ENCODE data around the gene AGXT2.
"Not testable (repeated sequence)": the region's sequence is repeated elsewhere in the genome, so short reads cannot be mapped to it uniquely, and the experiment has no call there.

Gene AGXT2

GRCh38 chr5:35050541-35051126, 2.9 kb upstream of the AGXT2 start:
- DNase-seq (ENCODE audit: low spot score), result no peak

DNA sequence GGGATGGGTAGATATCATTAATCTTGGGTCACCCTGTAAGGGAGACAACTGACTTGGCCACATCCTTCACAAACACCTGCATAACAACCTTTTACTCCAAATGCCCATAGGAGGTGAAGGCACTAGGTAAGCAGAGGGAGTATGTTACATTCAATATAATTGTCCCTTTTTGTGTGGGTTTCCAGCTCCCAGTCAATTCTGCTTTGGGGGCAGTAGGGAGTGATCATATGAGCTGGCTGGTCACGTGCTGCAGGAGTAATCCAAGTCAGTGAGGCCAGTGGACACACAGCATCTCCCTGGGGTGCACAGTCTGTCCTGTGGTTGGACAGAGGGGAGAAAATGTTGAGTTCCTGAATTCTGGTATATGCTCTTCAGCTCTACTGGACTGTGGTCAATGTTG, 1.2 kb upstream of the AGXT2 start:
- no peak for DNase-seq (ENCODE audit: low spot score)

DNA sequence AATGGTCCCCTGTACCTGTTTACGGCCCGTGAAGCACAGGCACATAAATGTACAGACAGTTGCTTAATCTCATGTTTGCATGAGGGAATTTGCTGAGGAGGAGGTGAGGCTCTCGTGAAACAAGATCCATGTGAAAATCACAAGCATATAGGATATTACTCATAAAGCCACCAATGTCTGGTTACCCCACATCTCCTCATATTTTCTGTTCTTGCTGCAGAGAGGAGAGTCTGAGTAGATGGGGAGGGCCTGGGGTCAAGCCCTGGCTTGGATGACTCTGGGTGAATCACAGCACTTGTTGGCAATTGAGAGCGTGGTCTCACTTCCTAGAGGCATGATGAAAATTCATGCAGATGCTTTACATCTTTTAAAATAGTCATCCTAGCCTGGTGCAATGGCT, 975 bp downstream of the AGXT2 start:
- no peak for DNase-seq (ENCODE audit: low spot score)

- no peak for DNase-seq (ENCODE audit: low spot score)
Observed at GRCh38 chr5:35045280-35045679, 2.5 kb downstream of the AGXT2 start.

- no peak for DNase-seq (ENCODE audit: low spot score)
Observed at GRCh38 chr5:35044649-35045048, 3.1 kb downstream of the AGXT2 start.

DNA sequence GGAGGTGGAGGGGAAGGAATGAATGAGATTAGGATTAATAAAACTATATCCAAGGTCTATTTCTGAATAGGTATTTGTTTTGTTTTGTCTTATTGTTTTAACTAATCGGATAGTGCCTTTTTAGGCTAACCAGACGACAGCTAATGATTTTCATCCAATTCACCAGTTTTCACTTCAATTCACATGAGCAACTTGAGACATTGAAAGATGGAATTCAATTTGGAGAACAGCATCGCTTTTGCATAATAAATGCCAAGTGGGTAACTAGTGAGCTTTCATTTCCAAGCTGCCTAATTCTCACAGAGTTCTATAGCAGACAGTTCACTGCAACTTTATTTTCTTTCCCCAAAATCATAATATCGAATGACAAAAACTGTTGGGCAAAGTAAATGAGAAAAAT, 5.0 kb downstream of the AGXT2 start:
- no peak for DNase-seq (ENCODE audit: low spot score)

- no peak for DNase-seq (ENCODE audit: low spot score)
Observed at GRCh38 chr5:35041261-35041660, 6.5 kb downstream of the AGXT2 start.

- DNase-seq (ENCODE audit: low spot score), result no peak
Observed at GRCh38 chr5:35038891-35039290, 8.9 kb downstream of the AGXT2 start.

GRCh38 chr5:35036536-35036935, 11.2 kb downstream of the AGXT2 start:
- DNase-seq (ENCODE audit: low spot score), result no peak

DNA sequence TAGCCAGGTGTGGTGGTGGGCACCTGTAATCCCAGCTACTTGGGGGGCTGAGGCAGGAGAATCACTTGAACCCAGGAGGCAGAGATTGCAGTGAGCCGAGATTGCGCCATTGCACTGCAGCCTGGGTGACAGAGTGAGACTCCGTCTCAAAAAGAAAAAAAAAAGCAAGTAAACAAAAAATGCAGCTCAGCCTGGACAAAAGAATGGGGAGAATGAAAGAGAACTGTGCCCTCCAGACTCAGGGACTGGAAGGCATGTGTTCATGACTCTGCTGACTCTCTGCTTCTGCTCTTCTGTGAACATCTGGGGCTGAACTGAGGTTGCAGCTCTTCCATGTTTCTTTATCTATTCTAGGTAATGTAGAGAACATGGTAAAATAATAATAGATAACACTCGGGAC, 11.8 kb downstream of the AGXT2 start:
- DNase-seq (ENCODE audit: low spot score), result not testable (repeated sequence)

DNA sequence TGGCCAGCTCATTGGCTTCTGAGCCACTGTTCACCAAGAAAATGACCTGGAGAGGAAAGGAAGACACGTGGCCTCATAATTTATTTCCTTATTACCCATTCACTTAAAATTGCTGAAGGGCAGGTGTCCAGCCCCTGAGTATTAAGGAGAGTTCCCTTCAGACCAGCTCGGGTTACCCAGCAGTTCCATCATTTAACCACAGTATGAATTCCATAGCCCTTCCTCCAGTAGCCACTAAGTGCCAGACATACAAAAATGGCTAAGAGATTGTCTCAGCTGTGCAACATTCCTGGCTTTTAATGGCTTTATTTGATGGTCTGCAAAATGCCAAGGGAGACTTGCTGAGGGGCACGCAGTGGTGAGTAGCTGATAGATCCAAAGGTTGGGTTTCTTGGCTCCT, 12.5 kb downstream of the AGXT2 start:
- DNase-seq (ENCODE audit: low spot score), result no peak

DNA sequence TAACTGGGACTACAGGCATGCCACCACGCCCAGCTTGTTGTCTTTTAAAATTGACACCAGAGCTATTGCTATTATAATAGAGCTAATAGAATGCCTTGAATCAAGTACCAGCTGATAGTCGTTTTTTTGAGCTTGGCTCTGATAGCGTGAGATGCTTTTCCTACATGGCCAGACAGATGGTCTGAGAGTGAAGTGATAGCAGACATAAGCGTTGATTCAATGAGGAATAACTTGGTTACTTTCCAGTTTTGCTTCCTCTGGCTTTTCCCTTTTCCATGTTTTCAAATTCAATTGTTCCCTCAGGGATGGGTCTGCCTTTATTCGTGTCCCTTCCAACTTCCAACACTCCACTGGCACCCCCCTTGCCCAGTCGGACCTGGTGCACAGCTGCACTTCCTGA, 15.4 kb downstream of the AGXT2 start:
- DNase-seq (ENCODE audit: low spot score), result no peak

GRCh38 chr5:35031276-35031675, 16.5 kb downstream of the AGXT2 start:
- no peak for DNase-seq (ENCODE audit: low spot score)

DNA sequence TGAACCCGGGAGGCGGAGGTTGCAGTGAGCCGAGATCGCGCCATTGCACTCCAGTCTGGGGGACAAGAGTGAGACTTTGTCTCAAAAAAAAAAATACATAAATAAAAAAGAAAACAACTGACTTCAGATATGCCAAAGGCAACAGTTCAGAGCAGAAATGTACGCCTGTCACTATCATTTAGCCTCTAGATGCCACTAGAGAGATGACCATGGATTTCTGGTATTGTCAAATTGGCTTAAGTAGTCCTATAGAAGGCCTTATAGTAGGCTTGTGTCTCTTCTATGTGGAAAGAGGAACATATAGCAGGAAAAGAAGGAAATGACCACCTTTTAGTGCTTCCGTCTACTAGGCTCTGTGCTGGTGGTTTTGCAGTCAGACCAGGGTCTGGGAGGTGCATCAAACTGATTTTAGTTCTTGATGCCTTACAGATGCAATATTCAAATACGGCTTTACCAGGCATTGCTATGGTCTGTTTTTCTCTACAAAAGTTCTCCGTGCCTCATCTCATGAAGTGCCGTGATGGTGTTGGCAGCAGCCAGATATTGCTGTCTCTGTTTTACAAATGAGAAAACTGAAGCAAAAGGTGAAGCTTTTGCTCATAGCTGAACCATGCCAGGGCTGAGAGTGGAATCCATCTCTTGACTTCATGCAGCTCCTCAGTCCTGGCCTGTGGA, 17.2 kb downstream of the AGXT2 start:
- DNase-seq (ENCODE audit: low spot score), result no peak

DNA sequence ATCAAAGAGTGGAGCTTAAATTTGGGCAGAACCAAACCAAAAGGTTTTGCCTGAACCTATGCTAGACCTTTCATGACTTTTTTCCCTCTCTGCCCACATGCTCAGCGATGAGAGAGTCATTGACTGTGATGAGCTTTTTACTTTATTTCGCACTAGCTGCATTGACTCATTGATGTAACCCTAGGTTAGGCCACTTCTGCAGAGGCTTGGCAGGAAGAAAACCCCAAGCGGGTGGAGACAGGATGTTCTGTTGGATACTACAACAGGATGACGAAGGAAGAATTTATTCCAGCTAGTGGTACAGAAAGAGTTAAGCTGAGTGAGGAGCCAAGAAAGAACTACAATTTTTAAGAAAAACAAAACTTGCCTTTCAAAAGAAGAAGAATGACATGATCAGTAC, 18.4 kb downstream of the AGXT2 start:
- DNase-seq (ENCODE audit: low spot score), result no peak

- no peak for DNase-seq (ENCODE audit: low spot score)
Observed at GRCh38 chr5:35026941-35027340, 20.8 kb downstream of the AGXT2 start.

GRCh38 chr5:35026280-35026840, 21.4 kb downstream of the AGXT2 start:
- DNase-seq (ENCODE audit: low spot score), result no peak

DNA sequence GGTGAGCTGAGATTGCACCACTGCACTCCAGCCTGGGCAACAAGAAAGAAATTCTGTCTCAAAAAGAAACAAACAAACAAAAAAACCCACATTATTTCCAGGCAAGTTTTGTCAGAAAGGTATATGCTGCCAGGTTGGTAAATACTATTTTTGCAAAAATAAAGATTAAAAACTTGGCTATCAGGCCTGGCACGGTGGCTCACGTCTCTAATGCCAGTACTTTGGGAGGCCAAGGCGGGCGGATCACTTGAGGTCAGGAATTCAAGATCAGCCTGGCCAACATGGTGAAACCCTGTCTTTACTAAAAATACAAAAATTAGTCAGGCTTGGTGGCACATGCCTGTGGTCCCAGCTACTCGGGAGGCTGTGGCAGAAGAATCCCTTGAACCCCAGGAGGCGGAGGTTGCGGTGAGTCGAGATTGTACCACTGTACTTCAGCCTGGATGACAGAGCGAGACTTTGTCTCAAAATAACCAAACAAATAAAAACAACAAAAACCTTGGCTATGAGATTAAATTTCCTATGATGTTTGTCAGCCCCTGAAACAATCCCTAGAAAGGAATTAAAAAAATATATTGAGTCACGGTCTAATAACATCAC, 22.7 kb downstream of the AGXT2 start:
- no peak for DNase-seq (ENCODE audit: low spot score)

DNA sequence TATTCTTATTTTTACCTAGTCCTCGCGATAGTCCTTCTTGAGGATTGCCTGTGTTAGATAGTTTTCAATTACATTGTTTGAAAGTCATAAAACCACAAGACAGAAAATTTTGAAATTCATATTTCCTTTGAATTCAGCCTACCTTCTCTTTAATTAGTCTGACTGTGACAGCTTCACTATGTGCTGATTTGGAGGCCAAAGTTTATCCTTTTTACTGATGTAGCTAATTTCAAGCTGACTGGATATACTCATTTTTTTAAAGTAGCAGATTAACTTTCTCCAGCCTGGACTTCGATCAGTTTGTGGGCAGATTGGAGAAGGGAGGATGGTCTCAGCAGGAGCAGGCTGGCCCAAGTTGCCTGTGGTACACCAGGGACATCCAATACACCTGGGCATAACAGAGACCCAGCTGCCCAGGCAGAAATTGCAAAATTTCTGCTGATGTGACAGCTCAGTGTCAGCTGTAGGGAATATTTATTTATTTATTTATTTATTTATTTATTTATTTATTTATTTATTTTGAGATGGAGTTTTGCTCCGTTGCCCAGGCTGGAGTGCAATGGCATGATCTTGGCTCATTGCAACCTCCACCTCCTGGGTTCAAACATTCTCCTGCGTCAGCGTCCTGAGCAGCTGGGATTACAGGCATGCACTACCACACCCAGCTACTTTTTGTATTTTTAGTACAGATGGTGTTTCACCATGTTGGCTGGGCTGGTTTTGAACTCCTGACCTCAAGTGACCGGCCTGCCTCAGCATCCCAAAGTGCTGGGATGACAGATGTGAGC, 24.2 kb downstream of the AGXT2 start:
- no peak for DNase-seq (ENCODE audit: low spot score)

DNA sequence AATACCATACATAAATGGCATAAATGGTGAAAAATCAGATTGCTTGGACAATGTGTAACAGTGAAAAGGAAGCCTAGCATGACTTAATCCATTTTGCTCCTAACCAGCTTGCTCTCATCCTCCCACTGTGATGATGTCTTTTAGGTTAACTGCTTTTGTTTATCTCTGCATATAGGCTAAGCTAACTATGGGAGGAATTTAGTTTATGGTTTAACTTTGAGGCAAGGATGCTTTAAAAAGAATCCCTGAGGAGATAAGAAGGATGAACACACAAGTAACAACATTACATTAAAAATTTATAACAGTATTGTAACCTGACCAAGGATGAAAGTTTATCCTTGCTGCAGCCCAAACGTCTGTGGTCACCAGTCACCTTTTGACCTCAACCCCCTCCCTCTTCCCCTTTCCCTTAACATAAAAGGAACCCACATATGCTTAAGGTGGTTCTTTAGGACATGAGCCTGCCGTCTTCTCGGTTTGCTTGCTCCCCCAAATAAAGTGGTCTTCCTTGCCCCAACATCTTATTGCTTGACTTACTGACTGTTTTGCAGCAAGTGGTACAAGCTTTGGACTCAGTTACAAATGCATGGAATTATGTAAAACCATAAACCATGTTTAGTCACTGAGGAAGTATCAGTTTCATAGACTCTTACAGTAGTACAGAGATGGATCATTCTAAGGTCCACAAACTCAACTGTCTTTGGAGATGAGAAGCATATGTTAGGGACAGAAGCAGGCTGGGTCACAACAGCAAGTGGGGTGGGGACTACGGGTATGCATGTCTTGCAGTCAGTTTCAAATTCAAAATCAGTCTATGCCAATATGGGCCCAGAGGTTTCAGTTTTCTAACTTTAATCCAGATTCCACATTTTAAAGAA, 31.3 kb downstream of the AGXT2 start:
- DNase-seq (ENCODE audit: low spot score), result no peak

DNA sequence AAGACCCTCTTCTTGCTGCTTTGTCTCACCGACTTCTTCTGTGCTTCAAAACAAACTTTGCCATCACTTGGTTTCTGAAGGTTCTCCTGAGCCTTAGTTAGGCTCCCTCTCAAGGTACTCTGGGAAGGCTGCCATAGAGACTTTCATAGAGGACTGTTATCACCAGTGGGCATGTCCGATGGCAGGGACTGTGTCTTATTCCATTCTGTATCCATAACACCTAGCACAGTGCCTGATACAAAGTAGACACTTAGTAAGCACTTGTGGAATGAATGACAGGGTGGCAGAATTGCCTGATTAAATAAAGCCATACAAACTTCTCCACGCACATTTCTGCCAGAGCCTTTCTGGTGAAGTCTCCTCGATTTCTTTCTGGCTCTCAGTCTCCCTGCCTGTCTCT, 32.7 kb downstream of the AGXT2 start:
- DNase-seq (ENCODE audit: low spot score), result no peak

GRCh38 chr5:35012796-35013195, 35.0 kb downstream of the AGXT2 start:
- no peak for DNase-seq (ENCODE audit: low spot score)
